Tibial nerve (tissue), 3 donors: ENCODE measurements around the gene NDRG2.

Experiments used
- POLR2A ChIP-seq, 2 donors: fragments of 450-650 bp; IDR thresholded peaks; one replicate each; pipeline ENCODE4 v1.6.1; 2017; ENCODE audit warnings: antibody characterized with exemption in 2 of 2, mild to moderate bottlenecking in 2 of 2, moderate library complexity in 2 of 2
- TF ChIP-seq, protein P1 (sequence below), 5 experiments: fragments of 200-600 bp in 3 of 5; fragments of 450-650 bp in 2 of 5; sonication (generic) in 3 of 5; IDR thresholded peaks; one replicate each; pipeline ENCODE4 v1.5.1; 2016 to 2019; ENCODE audit warnings: antibody characterized with exemption in 5 of 5, mild to moderate bottlenecking in 3 of 5, moderate library complexity in 2 of 5

DNA sequence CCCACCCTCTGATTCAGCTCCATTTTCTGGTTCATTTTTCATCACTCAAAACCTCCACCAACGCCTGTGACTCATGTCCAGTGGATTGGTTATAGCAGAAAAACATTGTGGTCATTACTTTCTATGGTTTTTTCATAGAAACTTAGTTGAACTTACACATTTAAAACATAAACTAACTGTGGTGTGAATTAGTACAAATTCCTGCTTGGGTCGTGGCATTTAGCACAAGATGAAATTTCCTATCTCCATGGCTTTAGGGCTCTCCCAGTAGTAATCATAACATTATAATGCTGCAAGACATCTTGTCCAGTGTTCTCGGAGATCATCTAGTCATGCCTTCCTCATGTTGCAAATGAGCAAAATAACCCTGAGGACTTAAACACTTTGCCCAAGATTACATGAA lies 24.4 kb upstream of the NDRG2 start:
- TF ChIP-seq, protein P1, sequence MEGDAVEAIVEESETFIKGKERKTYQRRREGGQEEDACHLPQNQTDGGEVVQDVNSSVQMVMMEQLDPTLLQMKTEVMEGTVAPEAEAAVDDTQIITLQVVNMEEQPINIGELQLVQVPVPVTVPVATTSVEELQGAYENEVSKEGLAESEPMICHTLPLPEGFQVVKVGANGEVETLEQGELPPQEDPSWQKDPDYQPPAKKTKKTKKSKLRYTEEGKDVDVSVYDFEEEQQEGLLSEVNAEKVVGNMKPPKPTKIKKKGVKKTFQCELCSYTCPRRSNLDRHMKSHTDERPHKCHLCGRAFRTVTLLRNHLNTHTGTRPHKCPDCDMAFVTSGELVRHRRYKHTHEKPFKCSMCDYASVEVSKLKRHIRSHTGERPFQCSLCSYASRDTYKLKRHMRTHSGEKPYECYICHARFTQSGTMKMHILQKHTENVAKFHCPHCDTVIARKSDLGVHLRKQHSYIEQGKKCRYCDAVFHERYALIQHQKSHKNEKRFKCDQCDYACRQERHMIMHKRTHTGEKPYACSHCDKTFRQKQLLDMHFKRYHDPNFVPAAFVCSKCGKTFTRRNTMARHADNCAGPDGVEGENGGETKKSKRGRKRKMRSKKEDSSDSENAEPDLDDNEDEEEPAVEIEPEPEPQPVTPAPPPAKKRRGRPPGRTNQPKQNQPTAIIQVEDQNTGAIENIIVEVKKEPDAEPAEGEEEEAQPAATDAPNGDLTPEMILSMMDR (IDR thresholded peaks at IDR 0.05) = no peak
- no peak for TF ChIP-seq POLR2A (IDR thresholded peaks at IDR 0.05)
